Measurements from ENCODE around the gene THSD7A. TPM values are rescaled to one million over a fixed set of nuclear protein-coding genes. Genes with fewer than 3 reads are reported as not detected.

Gene THSD7A
- polyA plus RNA-seq, 1 donor (not counting 4 experiments of a cell fraction or from before 2014, with no cell fraction given) = not detected

DNA sequence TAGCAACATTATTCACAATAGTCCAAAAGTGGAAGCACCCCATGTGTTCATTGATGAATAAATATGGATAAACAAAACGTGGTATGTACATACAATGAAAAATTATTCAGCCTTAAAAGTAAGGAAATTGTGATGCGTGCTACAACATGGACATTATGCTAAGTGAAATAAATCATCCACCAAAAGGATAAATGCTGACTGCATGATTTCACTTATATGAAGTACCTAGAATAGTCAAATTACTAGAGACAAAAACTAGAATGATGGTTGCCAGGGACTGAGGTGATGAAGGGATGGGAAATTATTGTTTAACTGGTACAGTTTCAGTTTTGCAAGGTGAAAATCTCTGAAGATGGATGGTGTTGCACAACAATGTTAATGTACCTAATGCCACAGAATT lies 56.6 kb downstream of the THSD7A start:
- Histone ChIP-seq H3K27ac (ENCODE audit: control insufficient read depth, insufficient read depth, low read length) (no peak overlapping the region), H4K20me1 (ENCODE audit: control insufficient read depth, extremely low read depth, insufficient read depth, low read length) (no peaks in the 10 kb centered on the region), H3K9me3 (ENCODE audit: control insufficient read depth, low read depth, low read length) (no peaks in the 10 kb centered on the region), H3K9me1 (ENCODE audit: control insufficient read depth, extremely low read depth, insufficient read depth, low read length) (no peaks in the 10 kb centered on the region), H3K27me3 (ENCODE audit: control insufficient read depth, extremely low read depth, insufficient read depth, low read length) (no peaks in the 10 kb centered on the region), H3K4me3 (ENCODE audit: control insufficient read depth in 2 of 3, extremely low read depth in 1 of 3, insufficient read depth in 2 of 3, low read depth in 1 of 3, low read length in 3 of 3) (no peak overlapping the region), H3K4me2 (ENCODE audit: control insufficient read depth, extremely low read depth, insufficient read depth, low read depth, low read length) (no peak overlapping the region), H3K79me2 (ENCODE audit: control insufficient read depth, insufficient read depth, low read length) (no peaks in the 10 kb centered on the region), H3K4me1 (ENCODE audit: control insufficient read depth, extremely low read depth, insufficient read depth, low read length) (no peaks in the 10 kb centered on the region), H3K9ac (ENCODE audit: control insufficient read depth, extremely low read depth, insufficient read depth, low read length) (no peak overlapping the region), H2AFZ (ENCODE audit: control insufficient read depth, low read length) (no peak overlapping the region), H3K36me3 (ENCODE audit: control insufficient read depth in 2 of 2, extremely low read depth in 1 of 2, insufficient read depth in 2 of 2, low read length in 2 of 2) (no peaks in the 10 kb centered on the region)
- DNase-seq (ENCODE audit: low read depth, low spot score) (no peak), FAIRE-seq (no peak)
- dilution Hi-C loops (cut with MboI; ENCODE audit: extremely low pct_ligation_motif_present, low sequenced_read_pairs) = no loop called here
- no peak for TF ChIP-seq EZH2 (IDR thresholded peaks at IDR 0.05; ENCODE audit: low read length)
- TF ChIP-seq, protein P1, sequence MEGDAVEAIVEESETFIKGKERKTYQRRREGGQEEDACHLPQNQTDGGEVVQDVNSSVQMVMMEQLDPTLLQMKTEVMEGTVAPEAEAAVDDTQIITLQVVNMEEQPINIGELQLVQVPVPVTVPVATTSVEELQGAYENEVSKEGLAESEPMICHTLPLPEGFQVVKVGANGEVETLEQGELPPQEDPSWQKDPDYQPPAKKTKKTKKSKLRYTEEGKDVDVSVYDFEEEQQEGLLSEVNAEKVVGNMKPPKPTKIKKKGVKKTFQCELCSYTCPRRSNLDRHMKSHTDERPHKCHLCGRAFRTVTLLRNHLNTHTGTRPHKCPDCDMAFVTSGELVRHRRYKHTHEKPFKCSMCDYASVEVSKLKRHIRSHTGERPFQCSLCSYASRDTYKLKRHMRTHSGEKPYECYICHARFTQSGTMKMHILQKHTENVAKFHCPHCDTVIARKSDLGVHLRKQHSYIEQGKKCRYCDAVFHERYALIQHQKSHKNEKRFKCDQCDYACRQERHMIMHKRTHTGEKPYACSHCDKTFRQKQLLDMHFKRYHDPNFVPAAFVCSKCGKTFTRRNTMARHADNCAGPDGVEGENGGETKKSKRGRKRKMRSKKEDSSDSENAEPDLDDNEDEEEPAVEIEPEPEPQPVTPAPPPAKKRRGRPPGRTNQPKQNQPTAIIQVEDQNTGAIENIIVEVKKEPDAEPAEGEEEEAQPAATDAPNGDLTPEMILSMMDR (optimal IDR thresholded peaks at IDR 0.05 in 1 of 3, IDR thresholded peaks at IDR 0.05 in 1 of 3, conservative IDR thresholded peaks at IDR 0.05 in 1 of 3; ENCODE audit: extremely low read depth in 1 of 3, insufficient read depth in 2 of 3, low read length in 3 of 3) = no peak

DNA sequence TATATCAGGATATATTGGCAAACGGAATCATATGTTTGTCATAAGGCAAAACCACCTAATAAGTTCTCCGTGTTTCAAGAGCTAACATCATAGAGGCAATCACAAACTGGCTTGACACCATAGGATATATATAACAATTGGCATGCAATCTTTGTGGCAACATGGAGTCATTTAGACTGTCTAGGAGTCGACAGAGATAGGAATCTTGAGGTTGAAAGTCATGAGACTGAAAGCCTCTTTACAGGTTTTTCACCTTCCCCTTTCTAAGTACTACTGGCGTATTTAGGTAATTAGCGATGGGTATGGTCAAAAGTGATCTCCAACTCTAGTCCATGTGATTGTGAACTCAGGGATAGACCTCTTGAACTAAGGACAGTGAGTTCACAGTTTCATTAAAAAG lies 63.7 kb downstream of the THSD7A start:
- H3K4me1 ChIP-seq (ENCODE audit: control insufficient read depth, extremely low read depth, insufficient read depth, low read length) = no peaks in the 10 kb centered on the region
- H3K79me2 ChIP-seq (ENCODE audit: control insufficient read depth, insufficient read depth, low read length) = no peaks in the 10 kb centered on the region
- H3K9ac ChIP-seq (ENCODE audit: control insufficient read depth, extremely low read depth, insufficient read depth, low read length) = no peak overlapping the region
- H3K27me3 ChIP-seq (ENCODE audit: control insufficient read depth, extremely low read depth, insufficient read depth, low read length) = no peaks in the 10 kb centered on the region
- no peaks in the 10 kb centered on the region for H4K20me1 ChIP-seq (ENCODE audit: control insufficient read depth, extremely low read depth, insufficient read depth, low read length)
- H2AFZ ChIP-seq (ENCODE audit: control insufficient read depth, low read length) = no peak overlapping the region
- no peaks in the 10 kb centered on the region for H3K36me3 ChIP-seq (ENCODE audit: control insufficient read depth in 2 of 2, extremely low read depth in 1 of 2, insufficient read depth in 2 of 2, low read length in 2 of 2)
- FAIRE-seq = no peak
- H3K9me1 ChIP-seq (ENCODE audit: control insufficient read depth, extremely low read depth, insufficient read depth, low read length) = no peaks in the 10 kb centered on the region
- no peak overlapping the region for H3K4me3 ChIP-seq (ENCODE audit: control insufficient read depth in 2 of 3, extremely low read depth in 1 of 3, insufficient read depth in 2 of 3, low read depth in 1 of 3, low read length in 3 of 3)
- no peaks in the 10 kb centered on the region for H3K9me3 ChIP-seq (ENCODE audit: control insufficient read depth, low read depth, low read length)
- TF ChIP-seq EZH2 (IDR thresholded peaks at IDR 0.05; ENCODE audit: low read length) = no peak
- TF ChIP-seq, protein P1 (optimal IDR thresholded peaks at IDR 0.05 in 1 of 3, IDR thresholded peaks at IDR 0.05 in 1 of 3, conservative IDR thresholded peaks at IDR 0.05 in 1 of 3; ENCODE audit: extremely low read depth in 1 of 3, insufficient read depth in 2 of 3, low read length in 3 of 3) = no peak
- no peak for DNase-seq (ENCODE audit: low read depth, low spot score)
- no peak overlapping the region for H3K27ac ChIP-seq (ENCODE audit: control insufficient read depth, insufficient read depth, low read length)
- H3K4me2 ChIP-seq (ENCODE audit: control insufficient read depth, extremely low read depth, insufficient read depth, low read depth, low read length) = no peak overlapping the region
- dilution Hi-C loops (cut with MboI; ENCODE audit: extremely low pct_ligation_motif_present, low sequenced_read_pairs) = no loop called here

Data from keratinocyte (primary cell).